ENCODE data around the gene MAOB.

DNA sequence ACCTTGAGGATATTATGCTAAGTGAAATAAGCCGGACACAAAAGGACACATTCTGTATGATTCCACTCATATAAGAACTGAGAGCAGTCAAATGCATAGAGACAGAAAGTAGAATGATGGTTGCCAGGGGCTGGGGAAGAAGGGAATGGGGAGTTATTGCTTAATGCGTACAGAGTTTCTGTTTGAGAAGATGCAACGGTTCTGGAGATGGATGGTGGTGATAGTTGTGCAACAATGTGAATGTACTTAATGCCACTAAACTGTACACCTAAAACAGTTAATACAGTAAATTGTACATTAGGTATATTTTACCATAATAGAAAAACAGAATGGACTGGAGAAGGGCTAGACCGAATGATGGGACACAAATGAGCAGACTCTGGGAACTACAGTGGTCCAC lies 15.8 kb downstream of the MAOB start:
- TF ChIP-seq, protein P1, sequence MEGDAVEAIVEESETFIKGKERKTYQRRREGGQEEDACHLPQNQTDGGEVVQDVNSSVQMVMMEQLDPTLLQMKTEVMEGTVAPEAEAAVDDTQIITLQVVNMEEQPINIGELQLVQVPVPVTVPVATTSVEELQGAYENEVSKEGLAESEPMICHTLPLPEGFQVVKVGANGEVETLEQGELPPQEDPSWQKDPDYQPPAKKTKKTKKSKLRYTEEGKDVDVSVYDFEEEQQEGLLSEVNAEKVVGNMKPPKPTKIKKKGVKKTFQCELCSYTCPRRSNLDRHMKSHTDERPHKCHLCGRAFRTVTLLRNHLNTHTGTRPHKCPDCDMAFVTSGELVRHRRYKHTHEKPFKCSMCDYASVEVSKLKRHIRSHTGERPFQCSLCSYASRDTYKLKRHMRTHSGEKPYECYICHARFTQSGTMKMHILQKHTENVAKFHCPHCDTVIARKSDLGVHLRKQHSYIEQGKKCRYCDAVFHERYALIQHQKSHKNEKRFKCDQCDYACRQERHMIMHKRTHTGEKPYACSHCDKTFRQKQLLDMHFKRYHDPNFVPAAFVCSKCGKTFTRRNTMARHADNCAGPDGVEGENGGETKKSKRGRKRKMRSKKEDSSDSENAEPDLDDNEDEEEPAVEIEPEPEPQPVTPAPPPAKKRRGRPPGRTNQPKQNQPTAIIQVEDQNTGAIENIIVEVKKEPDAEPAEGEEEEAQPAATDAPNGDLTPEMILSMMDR (IDR thresholded peaks at IDR 0.05; ENCODE audit: insufficient read depth, low read length) = no peak
- no peak for TF ChIP-seq GABPA (IDR thresholded peaks at IDR 0.05; ENCODE audit: low read depth)
- TF ChIP-seq, protein P2, sequence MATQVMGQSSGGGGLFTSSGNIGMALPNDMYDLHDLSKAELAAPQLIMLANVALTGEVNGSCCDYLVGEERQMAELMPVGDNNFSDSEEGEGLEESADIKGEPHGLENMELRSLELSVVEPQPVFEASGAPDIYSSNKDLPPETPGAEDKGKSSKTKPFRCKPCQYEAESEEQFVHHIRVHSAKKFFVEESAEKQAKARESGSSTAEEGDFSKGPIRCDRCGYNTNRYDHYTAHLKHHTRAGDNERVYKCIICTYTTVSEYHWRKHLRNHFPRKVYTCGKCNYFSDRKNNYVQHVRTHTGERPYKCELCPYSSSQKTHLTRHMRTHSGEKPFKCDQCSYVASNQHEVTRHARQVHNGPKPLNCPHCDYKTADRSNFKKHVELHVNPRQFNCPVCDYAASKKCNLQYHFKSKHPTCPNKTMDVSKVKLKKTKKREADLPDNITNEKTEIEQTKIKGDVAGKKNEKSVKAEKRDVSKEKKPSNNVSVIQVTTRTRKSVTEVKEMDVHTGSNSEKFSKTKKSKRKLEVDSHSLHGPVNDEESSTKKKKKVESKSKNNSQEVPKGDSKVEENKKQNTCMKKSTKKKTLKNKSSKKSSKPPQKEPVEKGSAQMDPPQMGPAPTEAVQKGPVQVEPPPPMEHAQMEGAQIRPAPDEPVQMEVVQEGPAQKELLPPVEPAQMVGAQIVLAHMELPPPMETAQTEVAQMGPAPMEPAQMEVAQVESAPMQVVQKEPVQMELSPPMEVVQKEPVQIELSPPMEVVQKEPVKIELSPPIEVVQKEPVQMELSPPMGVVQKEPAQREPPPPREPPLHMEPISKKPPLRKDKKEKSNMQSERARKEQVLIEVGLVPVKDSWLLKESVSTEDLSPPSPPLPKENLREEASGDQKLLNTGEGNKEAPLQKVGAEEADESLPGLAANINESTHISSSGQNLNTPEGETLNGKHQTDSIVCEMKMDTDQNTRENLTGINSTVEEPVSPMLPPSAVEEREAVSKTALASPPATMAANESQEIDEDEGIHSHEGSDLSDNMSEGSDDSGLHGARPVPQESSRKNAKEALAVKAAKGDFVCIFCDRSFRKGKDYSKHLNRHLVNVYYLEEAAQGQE (IDR thresholded peaks at IDR 0.05; ENCODE audit: insufficient replicate concordance, low read depth) = no peak
